Mesothelial cell of epicardium (in vitro differentiated cells): ENCODE measurements around the gene MVB12B. TPM values are rescaled to one million over a fixed set of nuclear protein-coding genes. Genes with fewer than 3 reads are reported as not detected.

Experiments
- DNase-seq, 2 experiments: peaks; one replicate each; pipeline ENCODE4 v3.0.0; 2021; ENCODE audit warnings: low spot score in 2 of 2; ENCODE audit not compliant: unreplicated experiment in 2 of 2
- H3K27ac Mint-ChIP-seq: 2 replicates; pipeline ENCODE4 v1.8.0; 2021; ENCODE audit warnings: mixed read lengths
- H3K27me3 Mint-ChIP-seq: 2 replicates; pipeline ENCODE4 v1.8.0; 2021; ENCODE audit warnings: low read depth, mixed read lengths
- H3K36me3 Mint-ChIP-seq: 2 replicates; pipeline ENCODE4 v1.8.0; 2021; ENCODE audit warnings: mixed read lengths
- H3K4me1 Mint-ChIP-seq: 2 replicates; pipeline ENCODE4 v1.8.0; 2021; ENCODE audit warnings: mixed read lengths
- H3K4me3 Mint-ChIP-seq: 2 replicates; pipeline ENCODE4 v1.8.0; 2021; ENCODE audit warnings: mild to moderate bottlenecking, moderate library complexity, mixed read lengths
- H3K9me3 Mint-ChIP-seq: 2 replicates; pipeline ENCODE4 v1.8.0; 2021; ENCODE audit warnings: mixed read lengths
- total RNA-seq: library from RNA; stranded (reverse); gene quantifications from 3 replicates; pipeline ENCODE4 v1.2.1, GENCODE V29; 2021
- TF ChIP-seq, protein P1 (sequence below): fragments of 200-600 bp; sonication (generic); IDR thresholded peaks from one replicate; pipeline ENCODE4 v1.5.0; 2021; ENCODE audit warnings: antibody characterized with exemption; ENCODE audit not compliant: unreplicated experiment

Gene MVB12B
- total RNA-seq, 1 donor from 2014 or later: 43.7 TPM

DNA sequence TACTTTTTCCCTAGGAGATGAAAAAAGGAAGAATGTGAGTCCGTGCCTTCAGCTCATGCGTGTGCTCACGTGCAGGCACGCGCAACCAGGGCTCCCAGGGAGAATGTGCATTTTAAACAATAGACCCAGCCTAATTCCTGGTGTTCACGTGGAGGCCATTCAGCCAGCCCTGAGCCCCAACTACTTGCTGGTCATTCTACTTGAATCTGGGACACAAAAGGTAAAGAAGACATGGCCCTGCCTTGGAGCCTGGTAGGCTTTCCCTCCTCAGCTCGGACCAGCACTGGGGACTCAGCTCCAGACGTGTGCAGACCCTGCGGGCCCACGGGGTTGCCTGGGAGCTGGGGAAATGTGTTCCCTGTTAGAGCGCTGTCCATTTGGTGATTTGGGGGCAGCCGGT, 125.5 kb downstream of the MVB12B start:
- H3K27me3 Mint-ChIP-seq: no peaks in the 10 kb centered on the region
- no peaks in the 10 kb centered on the region for H3K4me1 Mint-ChIP-seq
- H3K27ac Mint-ChIP-seq: no peak overlapping the region
- no peak for DNase-seq
- peaks cover 25% of the 10 kb centered on the region for H3K36me3 Mint-ChIP-seq
- TF ChIP-seq, protein P1, sequence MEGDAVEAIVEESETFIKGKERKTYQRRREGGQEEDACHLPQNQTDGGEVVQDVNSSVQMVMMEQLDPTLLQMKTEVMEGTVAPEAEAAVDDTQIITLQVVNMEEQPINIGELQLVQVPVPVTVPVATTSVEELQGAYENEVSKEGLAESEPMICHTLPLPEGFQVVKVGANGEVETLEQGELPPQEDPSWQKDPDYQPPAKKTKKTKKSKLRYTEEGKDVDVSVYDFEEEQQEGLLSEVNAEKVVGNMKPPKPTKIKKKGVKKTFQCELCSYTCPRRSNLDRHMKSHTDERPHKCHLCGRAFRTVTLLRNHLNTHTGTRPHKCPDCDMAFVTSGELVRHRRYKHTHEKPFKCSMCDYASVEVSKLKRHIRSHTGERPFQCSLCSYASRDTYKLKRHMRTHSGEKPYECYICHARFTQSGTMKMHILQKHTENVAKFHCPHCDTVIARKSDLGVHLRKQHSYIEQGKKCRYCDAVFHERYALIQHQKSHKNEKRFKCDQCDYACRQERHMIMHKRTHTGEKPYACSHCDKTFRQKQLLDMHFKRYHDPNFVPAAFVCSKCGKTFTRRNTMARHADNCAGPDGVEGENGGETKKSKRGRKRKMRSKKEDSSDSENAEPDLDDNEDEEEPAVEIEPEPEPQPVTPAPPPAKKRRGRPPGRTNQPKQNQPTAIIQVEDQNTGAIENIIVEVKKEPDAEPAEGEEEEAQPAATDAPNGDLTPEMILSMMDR: no peak
- H3K4me3 Mint-ChIP-seq: no peak overlapping the region
- no peaks in the 10 kb centered on the region for H3K9me3 Mint-ChIP-seq

DNA sequence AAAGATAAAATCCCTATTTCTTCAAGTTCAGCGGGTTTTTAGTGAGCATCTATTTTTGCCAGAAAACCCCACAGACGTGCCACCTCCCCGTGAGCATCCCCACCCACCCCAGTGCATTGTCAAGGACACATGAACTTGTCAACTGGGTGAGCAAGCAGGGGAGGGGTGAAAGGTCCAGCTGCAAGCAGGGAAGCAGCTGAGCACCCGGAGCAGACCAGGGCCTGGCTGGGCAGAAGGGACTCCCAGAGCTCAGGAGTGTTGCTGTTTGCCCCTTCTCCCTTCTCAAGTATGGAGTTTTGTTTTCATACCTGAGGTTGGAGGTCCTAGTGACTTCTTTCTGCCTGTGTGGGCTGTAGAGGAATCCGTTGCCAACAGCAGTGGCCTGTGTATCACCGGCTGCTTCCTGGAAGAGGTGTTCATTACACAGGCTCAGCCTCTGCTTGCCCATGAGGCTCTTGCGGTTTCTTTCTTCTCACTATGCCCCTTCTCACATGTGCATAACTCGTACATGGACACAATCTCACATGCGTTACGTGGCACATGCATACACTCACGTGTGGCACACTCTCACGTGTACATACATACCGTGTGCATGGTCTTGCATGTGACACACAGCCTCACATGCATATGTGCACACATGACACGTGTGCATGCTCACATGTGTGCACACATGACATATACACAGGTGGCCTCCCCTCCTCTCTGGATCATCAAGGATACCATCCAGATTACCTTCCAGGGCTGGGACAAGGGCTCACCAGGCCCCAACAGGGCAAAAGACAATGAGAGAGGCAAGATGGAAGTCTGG, 126.7 kb downstream of the MVB12B start:
- Mint-ChIP-seq H3K4me3 (no peak overlapping the region), H3K27me3 (no peaks in the 10 kb centered on the region), H3K4me1 (no peaks in the 10 kb centered on the region), H3K36me3 (peaks cover 16% of the 10 kb centered on the region), H3K27ac (no peak overlapping the region), H3K9me3 (no peaks in the 10 kb centered on the region)
- TF ChIP-seq, protein P1: no peak
- no peak for DNase-seq

DNA sequence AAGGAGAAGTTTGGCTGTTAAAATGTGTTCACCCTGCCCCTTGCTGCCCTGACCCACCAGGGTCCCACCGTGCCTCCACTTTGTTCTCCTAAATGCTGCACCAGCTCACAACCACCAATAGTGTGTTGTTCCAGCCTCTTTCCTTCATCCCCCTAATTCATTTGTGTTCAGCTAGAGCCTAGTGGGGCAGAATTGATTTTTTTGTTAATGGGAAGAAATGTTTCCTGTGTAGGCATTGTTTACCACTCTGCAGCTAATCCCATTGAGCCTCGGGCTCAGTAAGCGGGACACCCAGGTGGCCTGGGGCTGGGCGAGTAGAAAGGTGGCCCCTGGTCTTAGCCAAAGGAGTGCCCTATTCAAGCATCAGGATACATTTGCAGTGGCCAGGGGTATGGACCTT, 127.6 kb downstream of the MVB12B start:
- no peaks in the 10 kb centered on the region for H3K9me3 Mint-ChIP-seq
- no peak overlapping the region for H3K27ac Mint-ChIP-seq
- no peak for DNase-seq
- H3K4me3 Mint-ChIP-seq: no peak overlapping the region
- TF ChIP-seq, protein P1: no peak
- peaks cover 11% of the 10 kb centered on the region for H3K36me3 Mint-ChIP-seq
- H3K27me3 Mint-ChIP-seq: no peaks in the 10 kb centered on the region
- no peaks in the 10 kb centered on the region for H3K4me1 Mint-ChIP-seq

DNA sequence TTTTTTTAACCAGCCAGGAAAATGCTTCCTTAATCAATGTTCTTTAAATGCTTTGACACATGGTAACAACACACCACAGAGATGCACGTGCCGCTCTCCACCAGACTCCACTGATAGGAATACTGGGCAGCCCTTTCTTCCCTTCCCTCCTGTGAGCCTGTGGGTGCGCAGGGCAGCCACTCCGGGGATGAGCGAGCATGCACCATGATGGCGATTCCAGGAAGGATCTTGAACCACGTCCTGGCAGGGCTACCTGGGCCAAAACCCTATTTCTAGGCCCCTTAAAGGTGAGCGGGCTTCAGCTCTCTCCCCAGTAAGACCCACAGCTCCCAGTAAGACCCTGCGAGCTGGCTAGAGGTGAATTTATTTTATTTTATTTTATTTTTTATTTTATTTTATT, 128.2 kb downstream of the MVB12B start:
- TF ChIP-seq, protein P1: no peak
- no peak for DNase-seq
- no peak overlapping the region for H3K27ac Mint-ChIP-seq
- H3K4me1 Mint-ChIP-seq: no peaks in the 10 kb centered on the region
- no peak overlapping the region for H3K4me3 Mint-ChIP-seq
- H3K27me3 Mint-ChIP-seq: no peaks in the 10 kb centered on the region
- peaks cover 11% of the 10 kb centered on the region for H3K36me3 Mint-ChIP-seq
- H3K9me3 Mint-ChIP-seq: no peaks in the 10 kb centered on the region

DNA sequence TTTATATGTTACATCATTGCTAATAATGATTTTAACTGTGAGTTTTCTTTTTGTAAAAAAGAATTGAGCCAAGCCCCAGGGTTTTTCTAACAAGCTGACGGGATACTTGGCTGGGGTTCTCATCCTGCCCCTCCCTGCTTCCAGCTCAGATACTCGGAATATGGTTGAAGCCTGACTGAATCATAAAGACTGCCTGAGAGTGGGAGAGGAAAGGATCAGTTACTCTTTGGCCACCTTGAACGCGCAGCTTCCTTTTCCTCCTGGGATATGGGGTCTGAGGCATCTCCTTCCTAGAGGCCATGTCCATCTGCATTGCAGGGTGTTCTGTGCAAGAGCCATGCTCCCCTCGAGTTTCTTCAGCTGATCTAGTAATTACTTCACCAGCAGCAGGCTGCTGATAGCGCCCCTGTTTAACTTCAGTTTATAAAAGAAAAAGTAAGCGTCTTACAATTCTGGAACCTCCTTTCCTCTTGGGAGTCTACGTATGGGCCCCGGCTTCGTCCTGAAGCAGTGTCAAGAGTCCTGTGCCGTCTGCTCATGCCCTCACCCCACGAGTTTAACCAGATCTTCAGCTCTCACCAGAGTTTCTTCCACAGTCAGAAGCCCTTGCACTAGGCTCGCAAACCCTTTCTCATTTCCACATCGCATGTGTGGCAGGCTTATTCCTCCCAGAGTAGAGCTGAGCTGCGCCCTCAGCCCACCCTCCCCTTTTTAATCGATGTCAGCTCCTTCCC, 130.0 kb downstream of the MVB12B start:
- no peaks in the 10 kb centered on the region for H3K27me3 Mint-ChIP-seq
- H3K4me3 Mint-ChIP-seq: no peak overlapping the region
- TF ChIP-seq, protein P1: no peak
- H3K36me3 Mint-ChIP-seq: peaks cover 8% of the 10 kb centered on the region
- H3K4me1 Mint-ChIP-seq: no peaks in the 10 kb centered on the region
- no peaks in the 10 kb centered on the region for H3K9me3 Mint-ChIP-seq
- H3K27ac Mint-ChIP-seq: no peak overlapping the region
- no peak for DNase-seq
